Trophoblast cell (in vitro differentiated cells and primary cell): ENCODE measurements around the gene UBA3.

ENCODE experiments used
- DNase-seq, 2 donors: peaks; one replicate each; pipeline ENCODE4 v3.0.0-alpha.2; 2016
- H2AFZ ChIP-seq: 2 replicates; pipeline ENCODE4 v1.6.1; 2013; ENCODE audit warnings: low read length, moderate library complexity, mild to moderate bottlenecking; ENCODE audit not compliant: insufficient read depth, poor library complexity
- H2AK5ac ChIP-seq: 2 replicates; pipeline ENCODE4 v1.6.1; 2013; ENCODE audit warnings: mild to moderate bottlenecking, low read length
- H2BK120ac ChIP-seq: 2 replicates; pipeline ENCODE4 v1.6.1; 2013; ENCODE audit warnings: low read length, mild to moderate bottlenecking, moderate library complexity; ENCODE audit not compliant: insufficient read depth, poor library complexity
- H2BK12ac ChIP-seq: 2 replicates; pipeline ENCODE4 v1.6.1; 2013; ENCODE audit warnings: mild to moderate bottlenecking, low read length, moderate library complexity
- H2BK5ac ChIP-seq: 2 replicates; pipeline ENCODE4 v1.6.1; 2013; ENCODE audit warnings: low read length, low read depth, moderate library complexity, mild to moderate bottlenecking; ENCODE audit not compliant: poor library complexity
- H3K14ac ChIP-seq: 2 replicates; pipeline ENCODE4 v1.6.1; 2013; ENCODE audit warnings: mild to moderate bottlenecking, low read length
- H3K18ac ChIP-seq: 2 replicates; pipeline ENCODE4 v1.6.1; 2013; ENCODE audit warnings: mild to moderate bottlenecking, low read length
- H3K23ac ChIP-seq: 2 replicates; pipeline ENCODE4 v1.6.1; 2013; ENCODE audit warnings: low read length
- H3K27ac ChIP-seq: 2 replicates; pipeline ENCODE4 v1.5.1; 2013; ENCODE audit warnings: low read depth, mild to moderate bottlenecking, inconsistent platforms, low read length, moderate library complexity
- H3K27me3 ChIP-seq: 2 replicates; pipeline ENCODE4 v1.6.1; 2013; ENCODE audit warnings: inconsistent platforms, mild to moderate bottlenecking, low read length, moderate library complexity; ENCODE audit not compliant: insufficient read depth
- H3K36me3 ChIP-seq, 2 experiments: 1 replicate in 1 of 2; 2 replicates in 1 of 2; pipeline ENCODE4 v1.6.1; 2013; ENCODE audit warnings: low read length in 2 of 2, mild to moderate bottlenecking in 2 of 2, moderate library complexity in 1 of 2; ENCODE audit not compliant: insufficient read depth in 2 of 2, control insufficient read depth in 1 of 2
- H3K4ac ChIP-seq: 2 replicates; pipeline ENCODE4 v1.6.1; 2013; ENCODE audit warnings: low read depth, mild to moderate bottlenecking, low read length, moderate library complexity
- H3K4me1 ChIP-seq, 2 experiments: 1 replicate in 1 of 2; 2 replicates in 1 of 2; pipeline ENCODE4 v1.6.1; 2013; ENCODE audit warnings: low read length in 2 of 2, mild to moderate bottlenecking in 2 of 2, moderate library complexity in 1 of 2; ENCODE audit not compliant: insufficient read depth in 2 of 2, control insufficient read depth in 1 of 2
- H3K4me2 ChIP-seq: 2 replicates; pipeline ENCODE4 v1.6.1; 2013; ENCODE audit warnings: inconsistent platforms, mild to moderate bottlenecking, low read length, moderate library complexity
- H3K4me3 ChIP-seq: 2 replicates; pipeline ENCODE4 v1.5.1; 2013; ENCODE audit warnings: mild to moderate bottlenecking, low read depth, low read length, inconsistent platforms
- H3K79me1 ChIP-seq: one replicate; pipeline ENCODE4 v1.6.1; 2013; ENCODE audit warnings: low read length
- H3K79me2 ChIP-seq: 2 replicates; pipeline ENCODE4 v1.6.1; 2013; ENCODE audit warnings: low read length, mild to moderate bottlenecking; ENCODE audit not compliant: control insufficient read depth, insufficient read depth, poor library complexity
- H3K9ac ChIP-seq: 2 replicates; pipeline ENCODE4 v1.6.1; 2013; ENCODE audit warnings: mild to moderate bottlenecking, low read length
- H3K9me3 ChIP-seq: 2 replicates; pipeline ENCODE4 v1.6.1; 2013; ENCODE audit warnings: low read depth, mild to moderate bottlenecking, control low read depth, inconsistent platforms, low read length; ENCODE audit not compliant: insufficient read depth
- H4K12ac ChIP-seq: 2 replicates; pipeline ENCODE4 v1.6.1; 2013; ENCODE audit warnings: low read depth, mild to moderate bottlenecking, low read length, moderate library complexity
- H4K8ac ChIP-seq: 2 replicates; pipeline ENCODE4 v1.6.1; 2013; ENCODE audit warnings: low read depth, mild to moderate bottlenecking, low read length, moderate library complexity
- H4K91ac ChIP-seq: one replicate; pipeline ENCODE4 v1.6.1; 2013; ENCODE audit warnings: low read depth, mild to moderate bottlenecking, low read length, moderate library complexity
- WGBS: extraction: QIAGEN DNeasy Blood & Tissue Kit; methylation state at CpG from one replicate; pipeline ENCODE4 v1.1.7; 2013; ENCODE audit warnings: missing lambda C conversion rate; ENCODE audit not compliant: insufficient read length, insufficient coverage; ENCODE audit errors: extremely low coverage; 5-methylcytosine and 5-hydroxymethylcytosine counted together

UBA3 gene

GRCh38 chr3:69052472-69052898 lies 27.7 kb downstream of the UBA3 start:
- Histone ChIP-seq H3K27ac (peak overlapping the region; percentile 24), H3K9me3 (no peaks in the 10 kb centered on the region), H3K4ac (peak overlapping the region; percentile 37), H3K9ac (no peak overlapping the region), H3K14ac (peak overlapping the region; percentile 22), H3K36me3 (peaks cover 3 to 10% of the 10 kb centered on the region in 2 experiments), H2AK5ac (no peak overlapping the region), H3K27me3 (no peaks in the 10 kb centered on the region), H3K4me3 (no peak overlapping the region), H2BK5ac (peak overlapping the region; percentile 11), H2BK12ac (no peak overlapping the region), H3K4me1 (peaks cover 0 to 5% of the 10 kb centered on the region in 2 experiments), H2BK120ac (no peak overlapping the region), H4K91ac (no peak overlapping the region), H3K18ac (no peak overlapping the region), H4K8ac (peak overlapping the region; percentile 91), H4K12ac (peak overlapping the region; percentile 46), H3K79me2 (peaks cover 10% of the 10 kb centered on the region), H3K4me2 (peak overlapping the region; percentile 74), H3K23ac (no peak overlapping the region), H3K79me1 (peaks cover 14% of the 10 kb centered on the region), H2AFZ (peak overlapping the region; percentile 90)
- no CpG with 5 or more reads among the region's 9 CpGs for WGBS
- no peak for DNase-seq

- peak within 1 kb of the TSS; percentile 78 for H4K91ac ChIP-seq
- H2AK5ac ChIP-seq, result peak within 1 kb of the TSS; percentile 47
- H3K18ac ChIP-seq, result peak within 1 kb of the TSS; percentile 87
- peak; percentile 100 for DNase-seq
- H2BK5ac ChIP-seq, result peak within 1 kb of the TSS; percentile 52
- H3K4ac ChIP-seq, result peak within 1 kb of the TSS; percentile 81
- H3K9ac ChIP-seq, result peak within 1 kb of the TSS; percentile 94
- peaks cover 10% of the 10 kb centered on the region for H3K79me2 ChIP-seq
- peak within 1 kb of the TSS; percentile 46 for H4K12ac ChIP-seq
- H2BK120ac ChIP-seq, result peak within 1 kb of the TSS; percentile 35
- H3K27ac ChIP-seq, result peak within 1 kb of the TSS; percentile 59
- H3K9me3 ChIP-seq, result no peaks in the 10 kb centered on the region
- peak within 1 kb of the TSS; percentile 90 for H2AFZ ChIP-seq
- peak within 1 kb of the TSS; percentile 91 for H4K8ac ChIP-seq
- H3K4me1 ChIP-seq, result peaks cover 0 to 5% of the 10 kb centered on the region in 2 experiments
- no peak within 1 kb of the TSS for H3K23ac ChIP-seq
- peaks cover 3 to 13% of the 10 kb centered on the region in 2 experiments for H3K36me3 ChIP-seq
- H2BK12ac ChIP-seq, result no peak within 1 kb of the TSS
- no peaks in the 10 kb centered on the region for H3K27me3 ChIP-seq
- H3K14ac ChIP-seq, result peak within 1 kb of the TSS; percentile 81
- H3K79me1 ChIP-seq, result peaks cover 14% of the 10 kb centered on the region
- H3K4me3 ChIP-seq, result peak within 1 kb of the TSS; percentile 95
- no CpG with 5 or more reads among the region's 45 CpGs for WGBS
- H3K4me2 ChIP-seq, result peak within 1 kb of the TSS; percentile 84
Measured at GRCh38 chr3:69051756-69052471, 28.3 kb downstream of the UBA3 start, which contains the start of gene TMF1. Gene TMF1 (minus strand): TSS chr3:69052333. CDS start chr3:69052086, 247 bp downstream.

- Histone ChIP-seq H2BK5ac (no peak overlapping the region), H4K91ac (no peak overlapping the region), H3K79me1 (peaks cover 14% of the 10 kb centered on the region), H3K14ac (no peak overlapping the region), H2BK120ac (no peak overlapping the region), H3K18ac (no peak overlapping the region), H3K4me3 (no peak overlapping the region), H2AK5ac (no peak overlapping the region), H3K4me2 (no peak overlapping the region), H3K4me1 (peaks cover 0 to 5% of the 10 kb centered on the region in 2 experiments), H2AFZ (no peak overlapping the region), H3K27me3 (no peaks in the 10 kb centered on the region), H3K9me3 (no peaks in the 10 kb centered on the region), H3K27ac (no peak overlapping the region), H3K4ac (peak overlapping the region; percentile 4), H3K23ac (no peak overlapping the region), H3K79me2 (peaks cover 10% of the 10 kb centered on the region), H3K9ac (no peak overlapping the region), H3K36me3 (peaks cover 5 to 15% of the 10 kb centered on the region in 2 experiments), H4K8ac (no peak overlapping the region), H2BK12ac (no peak overlapping the region), H4K12ac (no peak overlapping the region)
- DNase-seq, result no peak
- WGBS, result no CpG with 5 or more reads among the region's 2 CpGs
Measured at GRCh38 chr3:69048990-69049389, 31.2 kb downstream of the UBA3 start.

- H3K14ac ChIP-seq, result no peak overlapping the region
- no peak overlapping the region for H4K12ac ChIP-seq
- H2AK5ac ChIP-seq, result no peak overlapping the region
- no peak overlapping the region for H3K9ac ChIP-seq
- H4K91ac ChIP-seq, result no peak overlapping the region
- H3K79me1 ChIP-seq, result no peaks in the 10 kb centered on the region
- peaks cover 15 to 24% of the 10 kb centered on the region in 2 experiments for H3K36me3 ChIP-seq
- no peak overlapping the region for H3K4me3 ChIP-seq
- no peak overlapping the region for H3K4me2 ChIP-seq
- no CpG with 5 or more reads among the region's 2 CpGs for WGBS
- no peaks in the 10 kb centered on the region for H3K4me1 ChIP-seq
- H3K9me3 ChIP-seq, result no peaks in the 10 kb centered on the region
- H2BK5ac ChIP-seq, result no peak overlapping the region
- H3K27me3 ChIP-seq, result no peaks in the 10 kb centered on the region
- no peak overlapping the region for H4K8ac ChIP-seq
- H3K18ac ChIP-seq, result no peak overlapping the region
- H3K4ac ChIP-seq, result no peak overlapping the region
- H2BK120ac ChIP-seq, result no peak overlapping the region
- H2BK12ac ChIP-seq, result no peak overlapping the region
- no peak overlapping the region for H3K23ac ChIP-seq
- H3K27ac ChIP-seq, result no peak overlapping the region
- no peak for DNase-seq
- no peaks in the 10 kb centered on the region for H3K79me2 ChIP-seq
- H2AFZ ChIP-seq, result no peak overlapping the region
Measured at GRCh38 chr3:69044608-69045007, 35.6 kb downstream of the UBA3 start.
